ENCODE measurements around the gene C1orf159. TPM values are rescaled to one million over a fixed set of nuclear protein-coding genes. Genes with fewer than 3 reads are reported as not detected.

C1orf159 gene
- total and polyA plus RNA-seq, 2 donors (not counting 1 experiment from before 2014, with no cell fraction given) = 23.0 to 25.6 TPM

GRCh38 chr1:1160281-1160930 lies 44.5 kb upstream of the C1orf159 start:
- intact Hi-C loops (cut with micrococcal nuclease) = no loop called here
- no peaks in the 10 kb centered on the region for H3K27me3 Mint-ChIP-seq
- peaks cover 0 to 16% (median 0%) of the 10 kb centered on the region in 3 donors for H3K9me3 ChIP-seq (ENCODE audit: control extremely low read depth in 1 of 3, control insufficient read depth in 2 of 3, insufficient read depth in 1 of 3, low read length in 2 of 3)
- no peaks in the 10 kb centered on the region for H3K9me3 Mint-ChIP-seq (ENCODE audit: insufficient read depth)
- TF ChIP-seq, protein P1, sequence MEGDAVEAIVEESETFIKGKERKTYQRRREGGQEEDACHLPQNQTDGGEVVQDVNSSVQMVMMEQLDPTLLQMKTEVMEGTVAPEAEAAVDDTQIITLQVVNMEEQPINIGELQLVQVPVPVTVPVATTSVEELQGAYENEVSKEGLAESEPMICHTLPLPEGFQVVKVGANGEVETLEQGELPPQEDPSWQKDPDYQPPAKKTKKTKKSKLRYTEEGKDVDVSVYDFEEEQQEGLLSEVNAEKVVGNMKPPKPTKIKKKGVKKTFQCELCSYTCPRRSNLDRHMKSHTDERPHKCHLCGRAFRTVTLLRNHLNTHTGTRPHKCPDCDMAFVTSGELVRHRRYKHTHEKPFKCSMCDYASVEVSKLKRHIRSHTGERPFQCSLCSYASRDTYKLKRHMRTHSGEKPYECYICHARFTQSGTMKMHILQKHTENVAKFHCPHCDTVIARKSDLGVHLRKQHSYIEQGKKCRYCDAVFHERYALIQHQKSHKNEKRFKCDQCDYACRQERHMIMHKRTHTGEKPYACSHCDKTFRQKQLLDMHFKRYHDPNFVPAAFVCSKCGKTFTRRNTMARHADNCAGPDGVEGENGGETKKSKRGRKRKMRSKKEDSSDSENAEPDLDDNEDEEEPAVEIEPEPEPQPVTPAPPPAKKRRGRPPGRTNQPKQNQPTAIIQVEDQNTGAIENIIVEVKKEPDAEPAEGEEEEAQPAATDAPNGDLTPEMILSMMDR (IDR thresholded peaks at IDR 0.05) = no peak
- TF ChIP-seq EZH2 (IDR thresholded peaks at IDR 0.05; ENCODE audit: borderline replicate concordance, insufficient read depth, low read depth, low read length, poor library complexity, severe bottlenecking) = no peak
- no peak overlapping the region for H3K4me2 ChIP-seq (replicated peaks; ENCODE audit: low read depth, low read length, poor library complexity, severe bottlenecking)
- H3K9ac ChIP-seq (ENCODE audit: low read length) = no peak overlapping the region
- no peaks in the 10 kb centered on the region for H3K36me3 ChIP-seq (replicated peaks in 1 of 2; ENCODE audit: control extremely low read depth in 1 of 2, control insufficient read depth in 1 of 2, extremely low read depth in 1 of 2, insufficient read depth in 2 of 2, low read length in 1 of 2)
- H3K4me3 ChIP-seq (ENCODE audit: control extremely low read depth in 1 of 5, extremely low read depth in 1 of 5, insufficient read depth in 1 of 5, low read depth in 2 of 5, low read length in 4 of 5) = no peak overlapping the region
- H3K27ac Mint-ChIP-seq = no peak overlapping the region
- no peak overlapping the region for H2AFZ ChIP-seq (ENCODE audit: insufficient read depth, low read depth, low read length, poor library complexity, severe bottlenecking)
- POLR2A ChIA-PET = interaction anchor here (1.4 kb wide), 1 partner anchor 11 kb away, joined by 3 read pairs; no protein-coding TSS in a partner anchor
- ATAC-seq (ENCODE audit: low read depth) = no peak
- DNase-seq = no peak
- H3K27me3 ChIP-seq (replicated peaks in 1 of 4; ENCODE audit: control extremely low read depth in 1 of 4, control insufficient read depth in 3 of 4, insufficient read depth in 4 of 4, low read length in 3 of 4) = no peaks in the 10 kb centered on the region
- H3K4me3 Mint-ChIP-seq = peak overlapping the region; percentile 16
- no peaks in the 10 kb centered on the region for H3K79me2 ChIP-seq (ENCODE audit: control insufficient read depth, insufficient read depth, low read length)
- peaks cover 8 to 23% of the 10 kb centered on the region in 2 donors for H3K4me1 ChIP-seq (ENCODE audit: control insufficient read depth in 2 of 2, insufficient read depth in 2 of 2, low read length in 2 of 2)
- CTCF ChIA-PET = no interaction called here
- WGBS (ENCODE audit: insufficient coverage) = 90% methylated on average over 21 of the region's 23 CpGs
- H3K4me1 Mint-ChIP-seq = peaks cover 10% of the 10 kb centered on the region
- H3K27ac ChIP-seq (ENCODE audit: low read length in 2 of 2) = no peak overlapping the region
- H4K20me1 ChIP-seq (ENCODE audit: control insufficient read depth, insufficient read depth, low read length, poor library complexity, severe bottlenecking) = no peaks in the 10 kb centered on the region
